Measurements from ENCODE around the gene C1QTNF8. TPM values are rescaled to one million over a fixed set of nuclear protein-coding genes. Genes with fewer than 3 reads are reported as not detected.

The C1QTNF8 gene
- total and polyA plus RNA-seq, 2 donors (not counting 1 experiment from before 2014, with no cell fraction given) = not detected

DNA sequence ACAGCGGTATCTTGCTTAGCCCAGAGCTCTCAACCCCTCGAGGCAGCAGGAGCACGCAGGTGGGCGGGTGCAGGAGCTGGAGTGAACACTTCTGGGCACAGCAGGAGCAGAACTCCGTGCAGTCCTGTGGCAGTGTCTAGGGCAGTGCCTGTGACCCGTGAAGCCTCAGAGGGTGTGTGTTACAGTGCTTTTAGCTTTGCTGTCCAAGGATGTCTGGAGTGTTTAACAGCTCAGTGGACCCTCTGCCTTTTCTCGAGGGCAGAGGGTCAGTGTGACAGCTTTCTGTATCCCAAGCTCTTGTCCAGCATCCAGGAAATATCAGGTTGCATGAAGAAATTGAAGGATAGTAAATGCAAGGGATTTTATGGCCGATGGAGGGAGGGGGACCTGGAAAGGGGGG, 39.8 kb downstream of the C1QTNF8 start:
- intact Hi-C loops (cut with micrococcal nuclease) = no loop called here
- Histone ChIP-seq H3K9me3 (ENCODE audit: control extremely low read depth in 1 of 3, control insufficient read depth in 2 of 3, insufficient read depth in 1 of 3, low read length in 2 of 3) (peaks cover 0 to 52% (median 0%) of the 10 kb centered on the region in 3 donors), H3K4me1 (ENCODE audit: control insufficient read depth in 2 of 2, insufficient read depth in 2 of 2, low read length in 2 of 2) (no peaks in the 10 kb centered on the region), H3K27me3 (replicated peaks in 1 of 4; ENCODE audit: control extremely low read depth in 1 of 4, control insufficient read depth in 3 of 4, insufficient read depth in 4 of 4, low read length in 3 of 4) (peaks cover 0 to 21% (median 0%) of the 10 kb centered on the region in 4 experiments), H3K27ac (ENCODE audit: low read length in 2 of 2) (no peak overlapping the region), H3K79me2 (ENCODE audit: control insufficient read depth, insufficient read depth, low read length) (no peaks in the 10 kb centered on the region), H3K9ac (ENCODE audit: low read length) (no peak overlapping the region), H3K36me3 (replicated peaks in 1 of 2; ENCODE audit: control extremely low read depth in 1 of 2, control insufficient read depth in 1 of 2, extremely low read depth in 1 of 2, insufficient read depth in 2 of 2, low read length in 1 of 2) (no peaks in the 10 kb centered on the region), H3K4me2 (replicated peaks; ENCODE audit: low read depth, low read length, poor library complexity, severe bottlenecking) (no peak overlapping the region), H3K4me3 (ENCODE audit: control extremely low read depth in 1 of 5, extremely low read depth in 1 of 5, insufficient read depth in 1 of 5, low read depth in 2 of 5, low read length in 4 of 5) (no peak overlapping the region), H4K20me1 (ENCODE audit: control insufficient read depth, insufficient read depth, low read length, poor library complexity, severe bottlenecking) (no peaks in the 10 kb centered on the region), H2AFZ (ENCODE audit: insufficient read depth, low read depth, low read length, poor library complexity, severe bottlenecking) (no peak overlapping the region)
- Mint-ChIP-seq H3K4me1 (no peaks in the 10 kb centered on the region), H3K9me3 (ENCODE audit: insufficient read depth) (peaks cover 4% of the 10 kb centered on the region), H3K4me3 (no peak overlapping the region), H3K27ac (no peak overlapping the region), H3K27me3 (peaks cover 4% of the 10 kb centered on the region)
- DNase-seq (no peak), ATAC-seq (ENCODE audit: low read depth) (no peak)
- ChIA-PET POLR2A (no interaction called here), CTCF (no interaction called here)
- 82% methylated on average over 8 of the region's 8 CpGs for WGBS (ENCODE audit: insufficient coverage)
- TF ChIP-seq, protein P1, sequence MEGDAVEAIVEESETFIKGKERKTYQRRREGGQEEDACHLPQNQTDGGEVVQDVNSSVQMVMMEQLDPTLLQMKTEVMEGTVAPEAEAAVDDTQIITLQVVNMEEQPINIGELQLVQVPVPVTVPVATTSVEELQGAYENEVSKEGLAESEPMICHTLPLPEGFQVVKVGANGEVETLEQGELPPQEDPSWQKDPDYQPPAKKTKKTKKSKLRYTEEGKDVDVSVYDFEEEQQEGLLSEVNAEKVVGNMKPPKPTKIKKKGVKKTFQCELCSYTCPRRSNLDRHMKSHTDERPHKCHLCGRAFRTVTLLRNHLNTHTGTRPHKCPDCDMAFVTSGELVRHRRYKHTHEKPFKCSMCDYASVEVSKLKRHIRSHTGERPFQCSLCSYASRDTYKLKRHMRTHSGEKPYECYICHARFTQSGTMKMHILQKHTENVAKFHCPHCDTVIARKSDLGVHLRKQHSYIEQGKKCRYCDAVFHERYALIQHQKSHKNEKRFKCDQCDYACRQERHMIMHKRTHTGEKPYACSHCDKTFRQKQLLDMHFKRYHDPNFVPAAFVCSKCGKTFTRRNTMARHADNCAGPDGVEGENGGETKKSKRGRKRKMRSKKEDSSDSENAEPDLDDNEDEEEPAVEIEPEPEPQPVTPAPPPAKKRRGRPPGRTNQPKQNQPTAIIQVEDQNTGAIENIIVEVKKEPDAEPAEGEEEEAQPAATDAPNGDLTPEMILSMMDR (IDR thresholded peaks at IDR 0.05) = no peak
- no peak for TF ChIP-seq EZH2 (IDR thresholded peaks at IDR 0.05; ENCODE audit: borderline replicate concordance, insufficient read depth, low read depth, low read length, poor library complexity, severe bottlenecking)

DNA sequence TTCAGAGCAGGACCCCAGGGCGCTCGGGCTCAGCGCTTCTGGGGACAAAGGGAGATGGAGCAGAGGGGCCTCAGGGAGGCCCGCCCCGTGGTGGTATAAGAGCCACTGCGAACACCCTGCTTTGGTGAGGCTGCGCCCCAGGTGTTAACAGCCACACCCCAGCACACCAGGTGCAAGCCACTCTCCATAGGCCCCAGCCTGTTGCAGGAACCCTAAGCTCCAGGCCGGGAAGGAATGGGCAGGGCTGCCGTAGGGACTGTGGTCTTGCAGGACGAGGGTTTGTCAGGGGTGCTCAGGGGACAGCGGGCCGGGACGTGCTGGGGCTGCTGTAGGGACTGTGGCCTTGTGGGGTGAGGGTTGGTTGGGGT, 40.5 kb downstream of the C1QTNF8 start:
- 70% methylated on average over 13 of the region's 13 CpGs for WGBS (ENCODE audit: insufficient coverage)

More for the DNA sequence above, 40.5 kb downstream of the C1QTNF8 start:
- no peaks in the 10 kb centered on the region for H3K4me1 ChIP-seq (ENCODE audit: control insufficient read depth in 2 of 2, insufficient read depth in 2 of 2, low read length in 2 of 2)
- no peak overlapping the region for H3K4me3 ChIP-seq (ENCODE audit: control extremely low read depth in 1 of 5, extremely low read depth in 1 of 5, insufficient read depth in 1 of 5, low read depth in 2 of 5, low read length in 4 of 5)
- H3K4me1 Mint-ChIP-seq = no peaks in the 10 kb centered on the region
- peaks cover 4% of the 10 kb centered on the region for H3K27me3 Mint-ChIP-seq
- intact Hi-C loops (cut with micrococcal nuclease) = no loop called here
- H3K9me3 ChIP-seq (ENCODE audit: control extremely low read depth in 1 of 3, control insufficient read depth in 2 of 3, insufficient read depth in 1 of 3, low read length in 2 of 3) = peaks cover 0 to 47% (median 0%) of the 10 kb centered on the region in 3 donors
- no peaks in the 10 kb centered on the region for H3K36me3 ChIP-seq (replicated peaks in 1 of 2; ENCODE audit: control extremely low read depth in 1 of 2, control insufficient read depth in 1 of 2, extremely low read depth in 1 of 2, insufficient read depth in 2 of 2, low read length in 1 of 2)
- CTCF ChIA-PET = no interaction called here
- no peak for ATAC-seq (ENCODE audit: low read depth)
- H3K4me3 Mint-ChIP-seq = no peak overlapping the region
- H3K4me2 ChIP-seq (replicated peaks; ENCODE audit: low read depth, low read length, poor library complexity, severe bottlenecking) = no peak overlapping the region
- no peak overlapping the region for H3K9ac ChIP-seq (ENCODE audit: low read length)
- H3K9me3 Mint-ChIP-seq (ENCODE audit: insufficient read depth) = peaks cover 4% of the 10 kb centered on the region
- TF ChIP-seq EZH2 (IDR thresholded peaks at IDR 0.05; ENCODE audit: borderline replicate concordance, insufficient read depth, low read depth, low read length, poor library complexity, severe bottlenecking) = no peak
- TF ChIP-seq, protein P1 (IDR thresholded peaks at IDR 0.05) = no peak
- H4K20me1 ChIP-seq (ENCODE audit: control insufficient read depth, insufficient read depth, low read length, poor library complexity, severe bottlenecking) = no peaks in the 10 kb centered on the region
- no peak overlapping the region for H3K27ac Mint-ChIP-seq
- H3K79me2 ChIP-seq (ENCODE audit: control insufficient read depth, insufficient read depth, low read length) = no peaks in the 10 kb centered on the region
- no peak for DNase-seq
- no peak overlapping the region for H3K27ac ChIP-seq (ENCODE audit: low read length in 2 of 2)
- POLR2A ChIA-PET = no interaction called here
- H2AFZ ChIP-seq (ENCODE audit: insufficient read depth, low read depth, low read length, poor library complexity, severe bottlenecking) = no peak overlapping the region
- H3K27me3 ChIP-seq (replicated peaks in 1 of 4; ENCODE audit: control extremely low read depth in 1 of 4, control insufficient read depth in 3 of 4, insufficient read depth in 4 of 4, low read length in 3 of 4) = peaks cover 0 to 21% (median 0%) of the 10 kb centered on the region in 4 experiments

Data from B cell (primary cell).